HG02610 (cell line): ENCODE results near the gene KNSTRN.

Source experiments
- ATAC-seq: cut with Tn5 transposase; IDR thresholded peaks from one replicate; pipeline ENCODE4 v1.9.1; 2021; ENCODE audit warnings: mild to moderate bottlenecking, moderate library complexity; ENCODE audit not compliant: unreplicated experiment

The KNSTRN gene

DNA sequence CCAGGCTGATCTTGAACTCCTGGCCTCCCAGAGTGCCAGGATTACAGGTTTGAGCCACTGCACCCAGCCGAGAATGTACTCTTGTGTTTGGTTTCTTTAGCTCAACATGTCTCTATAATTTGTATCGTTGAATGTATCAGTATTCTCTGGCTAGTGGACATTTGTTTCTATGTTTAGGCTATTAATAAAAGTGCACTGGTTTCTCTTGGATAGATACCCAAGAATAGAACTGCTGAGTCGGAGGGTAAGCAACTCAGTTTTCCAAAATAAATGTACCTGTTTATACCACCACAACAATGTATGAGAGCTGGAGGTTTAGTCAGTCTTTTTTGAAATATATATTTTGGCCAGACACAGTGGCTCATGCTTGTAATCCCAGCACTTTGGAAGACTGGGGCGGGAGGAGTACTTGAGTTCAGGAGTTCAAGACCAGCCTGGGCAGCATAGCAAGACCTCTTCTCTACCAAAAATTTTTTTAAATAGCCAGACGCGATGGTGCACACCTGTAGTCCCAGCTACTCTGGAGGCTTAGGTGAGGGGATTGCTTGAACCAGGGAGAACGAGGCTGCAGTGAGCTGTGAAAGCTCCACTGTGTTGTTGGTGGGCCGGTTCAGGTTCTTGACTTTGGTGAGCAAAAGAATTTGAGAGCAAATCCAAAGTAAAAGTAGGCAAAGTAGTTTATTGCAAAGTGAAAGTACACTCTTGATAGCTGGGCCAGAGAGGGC, 15.3 kb downstream of the KNSTRN start:
- ATAC-seq: no peak

DNA sequence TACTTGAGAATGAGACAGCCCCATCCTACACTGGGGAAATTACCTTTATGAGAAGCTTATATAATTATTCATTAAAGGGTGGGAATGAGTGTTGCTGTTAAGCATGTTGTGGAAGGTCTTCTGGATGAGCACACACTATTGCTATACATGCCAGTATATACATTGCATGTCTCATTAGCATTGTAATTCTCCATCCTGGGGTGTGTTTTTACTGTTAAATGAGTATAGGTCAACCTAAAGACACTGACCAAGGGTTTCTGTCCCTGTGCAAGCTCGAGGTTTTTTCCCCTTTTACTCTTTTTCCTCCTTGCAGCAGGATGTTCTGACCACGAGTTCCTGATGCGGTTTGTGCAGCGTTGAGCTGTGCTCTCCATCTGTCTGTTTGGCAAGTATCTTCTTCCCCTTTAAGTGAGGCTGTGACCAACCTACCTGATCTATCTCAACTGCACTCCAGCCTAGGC, 15.9 kb downstream of the KNSTRN start:
- peak; percentile 75 for ATAC-seq

DNA sequence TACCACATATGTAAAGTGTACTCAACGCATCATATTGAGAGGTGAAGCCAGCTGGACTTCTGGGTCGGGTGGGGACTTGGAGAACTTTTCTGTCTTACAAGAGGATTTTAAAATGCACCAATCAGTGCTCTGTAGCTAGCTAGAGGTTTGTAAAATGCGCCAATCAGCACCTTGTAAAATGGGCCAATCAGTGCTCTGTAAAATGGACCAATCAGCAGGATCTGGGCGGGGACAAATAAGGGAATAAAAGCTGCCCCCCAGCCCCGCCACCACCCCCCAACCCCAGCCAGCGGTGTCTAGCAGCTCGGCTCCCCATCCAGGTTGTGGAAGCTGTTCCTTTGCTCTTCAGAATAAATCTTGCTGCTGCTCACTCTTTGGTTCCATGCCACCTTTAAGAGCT, 16.8 kb downstream of the KNSTRN start:
- no peak for ATAC-seq

DNA sequence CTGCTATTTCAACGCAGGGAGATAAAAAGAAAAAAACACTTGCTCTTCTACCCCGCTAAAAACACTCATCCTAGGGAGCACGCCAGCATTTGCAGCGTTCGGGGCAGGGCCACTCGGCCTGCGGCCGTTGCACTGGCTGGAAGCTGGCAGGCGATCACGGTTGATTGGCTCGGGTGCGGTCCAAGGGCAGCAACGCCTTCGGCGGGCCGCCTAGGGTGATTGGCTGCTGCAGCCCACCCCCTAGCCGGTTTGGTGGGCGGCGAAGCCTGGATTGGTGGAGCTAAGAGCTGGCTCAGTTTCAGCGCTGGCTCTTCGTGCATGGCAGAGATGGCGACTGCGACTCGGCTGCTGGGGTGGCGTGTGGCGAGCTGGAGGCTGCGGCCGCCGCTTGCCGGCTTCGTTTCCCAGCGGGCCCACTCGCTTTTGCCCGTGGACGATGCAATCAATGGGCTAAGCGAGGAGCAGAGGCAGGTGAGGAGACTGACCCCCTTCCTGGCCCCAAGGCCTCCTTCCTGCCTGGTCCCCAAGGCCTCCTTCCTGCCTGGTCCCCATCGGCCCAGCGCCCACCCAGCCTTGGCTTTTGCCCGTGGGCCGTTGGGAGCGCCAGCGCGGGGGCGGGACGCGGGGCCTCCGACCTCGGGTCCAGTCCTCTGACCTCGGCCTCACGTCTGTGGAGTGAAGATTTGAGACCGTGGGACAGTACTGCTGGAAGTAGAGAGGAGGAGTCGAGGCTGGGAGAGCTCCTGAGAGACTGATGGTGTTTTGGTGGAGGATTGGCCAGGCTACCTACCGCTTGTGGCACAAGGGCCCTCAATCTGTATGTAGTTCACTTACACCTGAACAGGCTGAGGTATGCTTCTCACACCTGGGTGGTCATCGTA, 23.2 kb downstream of the KNSTRN start, which contains the start of gene IVD:
Gene IVD, plus strand, starts transcription at position 295 of the 881 bp plus-strand sequence. Its CDS starts 33 bp downstream, at position 328.
- peak; percentile 86 for ATAC-seq

DNA sequence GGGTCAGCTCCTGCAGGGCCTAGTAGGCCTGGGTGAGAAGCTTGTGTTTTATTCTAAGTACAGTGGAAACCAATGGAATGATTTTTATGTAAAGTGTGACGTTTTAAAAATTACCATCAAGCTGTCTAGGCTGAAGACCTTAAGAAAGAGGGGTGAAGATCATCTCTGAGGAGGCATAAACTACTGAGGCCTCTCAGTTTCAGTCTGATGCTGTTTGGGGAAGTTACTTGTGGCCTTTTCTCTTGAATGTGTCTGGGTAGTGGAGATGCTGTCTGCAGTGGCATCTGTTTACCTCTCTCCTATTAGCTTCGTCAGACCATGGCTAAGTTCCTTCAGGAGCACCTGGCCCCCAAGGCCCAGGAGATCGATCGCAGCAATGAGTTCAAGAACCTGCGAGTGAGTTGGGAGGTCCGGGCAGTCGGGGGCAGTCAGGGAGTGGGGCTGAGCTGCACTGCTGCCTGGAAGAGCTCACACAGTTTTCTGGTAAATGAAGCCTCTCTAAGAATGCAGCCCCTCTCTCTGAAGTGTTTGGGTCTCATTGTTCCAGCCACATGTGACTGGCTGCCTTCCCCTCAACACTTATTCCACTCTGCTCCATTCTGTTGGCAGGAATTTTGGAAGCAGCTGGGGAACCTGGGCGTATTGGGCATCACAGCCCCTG, 24.9 kb downstream of the KNSTRN start:
- ATAC-seq: peak; percentile 69

DNA sequence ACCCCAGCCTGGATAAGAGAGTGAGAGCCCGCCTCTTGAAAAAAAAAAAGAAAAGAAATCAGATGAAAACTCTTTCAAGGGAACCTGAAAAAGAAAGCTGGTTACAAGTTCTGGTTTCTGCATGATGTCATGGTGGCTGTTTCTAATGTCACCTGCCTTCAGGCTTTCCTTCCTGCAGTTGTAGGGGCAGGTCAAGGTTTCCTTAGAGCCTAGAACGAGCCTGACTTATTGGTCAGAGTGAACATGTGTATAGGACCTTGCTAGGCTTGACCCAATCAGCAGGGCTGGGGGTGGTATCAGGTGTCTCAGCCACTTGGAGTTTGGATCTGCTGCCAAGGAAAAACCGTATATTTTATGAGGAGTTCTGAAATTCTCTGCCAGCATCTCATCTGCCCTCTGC, 26.8 kb downstream of the KNSTRN start:
- no peak for ATAC-seq

DNA sequence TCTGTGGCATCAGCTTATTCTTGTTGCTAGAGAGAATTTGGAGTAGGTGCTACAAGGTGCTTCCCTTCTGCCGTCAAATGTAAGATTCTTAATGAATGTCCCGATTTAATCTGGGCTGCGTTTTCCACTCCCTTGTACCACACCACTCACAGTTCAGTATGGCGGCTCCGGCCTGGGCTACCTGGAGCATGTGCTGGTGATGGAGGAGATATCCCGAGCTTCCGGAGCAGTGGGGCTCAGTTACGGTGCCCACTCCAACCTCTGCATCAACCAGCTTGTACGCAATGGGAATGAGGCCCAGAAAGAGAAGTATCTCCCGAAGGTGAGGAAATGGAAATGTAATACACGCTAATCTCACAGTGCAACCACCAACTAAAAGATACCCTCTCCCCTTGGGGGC, 28.0 kb downstream of the KNSTRN start:
- ATAC-seq: no peak

DNA sequence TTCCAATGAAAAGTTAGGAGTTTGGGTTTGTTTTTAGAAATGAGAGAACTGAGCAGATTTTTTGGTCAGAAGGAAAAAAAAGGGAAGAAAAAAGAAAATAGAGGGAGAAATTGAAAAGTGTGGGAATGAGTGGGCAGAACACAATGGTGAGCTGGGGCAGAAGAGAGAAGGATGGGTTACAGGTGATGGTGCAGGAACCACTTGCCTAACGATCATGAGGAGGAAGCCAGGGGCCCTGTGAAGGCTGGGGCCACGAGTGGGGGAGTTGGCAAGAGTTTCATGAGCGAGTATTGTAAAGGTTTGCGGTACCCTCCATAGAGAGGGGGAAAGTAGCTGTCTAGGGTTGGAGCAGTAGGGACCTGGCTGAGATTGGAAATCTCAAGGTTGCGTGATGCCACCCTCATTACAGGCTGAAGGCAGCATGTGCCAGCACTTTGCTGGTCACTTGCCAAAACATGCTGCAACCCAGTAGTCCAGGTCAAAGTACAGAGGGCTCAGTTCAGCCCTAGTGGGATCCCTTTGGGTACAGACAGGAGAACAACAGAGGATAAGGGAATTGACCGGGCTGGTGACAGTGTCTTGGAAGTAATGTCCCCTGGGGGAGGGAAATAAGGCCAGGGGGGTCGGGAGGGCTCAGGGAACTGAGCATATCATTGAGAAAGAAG, 29.7 kb downstream of the KNSTRN start:
- no peak for ATAC-seq

DNA sequence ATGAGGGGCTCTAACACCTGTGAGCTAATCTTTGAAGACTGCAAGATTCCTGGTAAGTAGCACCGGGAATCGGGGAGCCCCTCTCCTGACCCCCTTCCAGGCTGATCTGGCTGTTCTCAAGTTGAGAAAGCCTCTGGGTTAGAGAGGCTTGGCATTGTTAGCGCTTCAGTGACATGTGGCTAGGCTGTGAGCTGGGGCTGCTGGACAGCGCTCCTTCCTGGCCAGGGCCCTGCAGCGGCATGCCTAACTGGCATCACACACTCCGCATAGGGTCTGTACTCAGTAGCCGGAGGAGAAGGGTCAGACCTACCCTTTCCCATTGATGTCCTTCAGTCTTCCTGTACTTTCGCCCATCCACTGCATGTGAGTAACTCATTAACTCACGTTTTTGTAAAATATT, 30.5 kb downstream of the KNSTRN start:
- no peak for ATAC-seq

DNA sequence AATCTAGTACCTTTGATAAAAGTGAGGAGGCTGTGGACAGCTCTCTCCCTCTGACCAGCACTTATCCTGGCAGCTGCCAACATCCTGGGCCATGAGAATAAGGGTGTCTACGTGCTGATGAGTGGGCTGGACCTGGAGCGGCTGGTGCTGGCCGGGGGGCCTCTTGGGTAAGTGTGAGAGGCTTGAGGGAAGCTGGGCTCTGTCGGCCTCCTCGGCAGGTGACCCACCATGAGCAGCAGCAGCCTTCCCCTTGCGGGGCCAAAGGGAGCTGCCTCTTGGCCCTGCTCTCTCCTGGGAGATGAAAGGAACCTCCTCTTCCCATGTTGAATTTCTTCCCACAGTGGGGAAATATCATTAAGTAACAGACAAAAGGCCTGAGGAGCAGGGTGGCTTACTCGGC, 32.3 kb downstream of the KNSTRN start:
- ATAC-seq: no peak

DNA sequence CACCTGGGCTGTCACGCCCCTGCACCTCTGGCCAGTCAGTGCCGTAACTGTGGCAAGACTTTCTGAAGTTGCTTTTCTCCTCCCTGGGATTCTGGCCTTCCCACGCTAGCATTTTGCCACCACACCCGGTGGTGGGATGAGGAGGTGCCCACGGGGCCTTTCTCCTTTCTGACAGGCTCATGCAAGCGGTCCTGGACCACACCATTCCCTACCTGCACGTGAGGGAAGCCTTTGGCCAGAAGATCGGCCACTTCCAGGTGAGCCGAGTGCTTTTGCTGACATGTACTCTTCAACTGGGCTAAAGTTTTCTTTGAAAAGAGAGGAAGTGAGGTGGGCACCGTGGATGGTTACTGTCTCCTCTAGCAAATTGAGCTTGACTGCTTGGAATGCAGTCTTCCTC, 32.7 kb downstream of the KNSTRN start:
- no peak for ATAC-seq

DNA sequence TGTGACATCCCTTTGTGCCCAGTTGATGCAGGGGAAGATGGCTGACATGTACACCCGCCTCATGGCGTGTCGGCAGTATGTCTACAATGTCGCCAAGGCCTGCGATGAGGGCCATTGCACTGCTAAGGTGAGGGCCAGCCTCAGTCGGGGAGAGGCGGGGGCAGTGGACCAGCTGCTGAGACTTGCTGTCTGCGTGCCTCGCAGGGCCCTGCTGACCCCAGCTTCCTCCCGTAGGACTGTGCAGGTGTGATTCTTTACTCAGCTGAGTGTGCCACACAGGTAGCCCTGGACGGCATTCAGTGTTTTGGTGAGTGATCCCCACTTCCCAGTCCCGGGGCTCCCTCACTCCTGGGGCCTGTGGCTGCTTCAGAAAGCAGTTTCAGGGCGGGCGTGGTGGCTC, 33.5 kb downstream of the KNSTRN start:
- ATAC-seq: no peak

DNA sequence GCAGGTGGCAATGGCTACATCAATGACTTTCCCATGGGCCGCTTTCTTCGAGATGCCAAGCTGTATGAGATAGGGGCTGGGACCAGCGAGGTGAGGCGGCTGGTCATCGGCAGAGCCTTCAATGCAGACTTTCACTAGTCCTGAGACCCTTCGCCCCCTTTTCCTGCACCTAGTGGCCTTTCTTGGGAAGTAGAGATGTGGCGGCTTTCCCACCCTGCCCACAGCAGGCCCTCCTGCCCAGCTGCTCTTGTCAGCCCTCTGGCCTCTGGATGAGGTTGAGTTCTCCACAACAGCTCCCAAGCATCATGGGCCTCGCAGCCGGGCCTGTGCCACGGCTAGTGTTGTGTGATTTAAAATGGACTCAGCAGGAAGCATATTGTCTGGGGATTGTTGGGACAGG, 35.6 kb downstream of the KNSTRN start:
- ATAC-seq: no peak

DNA sequence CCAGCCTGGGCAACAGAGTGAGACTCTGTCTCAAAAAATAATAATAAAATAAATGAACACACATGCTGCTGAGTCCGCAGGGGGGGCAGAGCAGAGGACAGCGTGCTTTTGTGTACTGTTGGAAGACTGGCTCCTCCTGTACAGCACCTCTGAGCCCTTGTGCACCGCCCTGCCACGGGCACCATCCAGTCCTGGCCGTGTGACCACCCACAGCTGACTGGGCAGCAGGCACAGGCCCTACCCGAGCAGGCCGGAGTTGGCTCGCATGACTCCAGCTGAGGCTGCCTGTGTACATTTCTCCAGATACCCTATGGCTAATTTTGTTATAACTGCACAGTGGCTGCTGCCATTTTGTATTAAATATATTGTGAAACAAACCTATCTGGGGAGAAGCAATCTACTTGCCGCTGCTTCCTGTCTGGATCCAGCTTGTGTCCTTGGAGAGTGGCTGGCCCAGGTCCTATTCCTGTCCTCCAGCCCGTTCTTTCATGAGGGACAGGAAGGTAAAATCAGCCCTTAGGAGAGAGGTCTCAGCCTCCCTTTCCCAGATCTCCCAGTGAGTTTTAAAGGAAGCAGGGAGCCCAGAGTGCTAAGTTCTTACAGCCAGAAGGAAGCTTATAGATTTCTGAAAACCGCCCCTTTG, 37.7 kb downstream of the KNSTRN start:
- no peak for ATAC-seq

DNA sequence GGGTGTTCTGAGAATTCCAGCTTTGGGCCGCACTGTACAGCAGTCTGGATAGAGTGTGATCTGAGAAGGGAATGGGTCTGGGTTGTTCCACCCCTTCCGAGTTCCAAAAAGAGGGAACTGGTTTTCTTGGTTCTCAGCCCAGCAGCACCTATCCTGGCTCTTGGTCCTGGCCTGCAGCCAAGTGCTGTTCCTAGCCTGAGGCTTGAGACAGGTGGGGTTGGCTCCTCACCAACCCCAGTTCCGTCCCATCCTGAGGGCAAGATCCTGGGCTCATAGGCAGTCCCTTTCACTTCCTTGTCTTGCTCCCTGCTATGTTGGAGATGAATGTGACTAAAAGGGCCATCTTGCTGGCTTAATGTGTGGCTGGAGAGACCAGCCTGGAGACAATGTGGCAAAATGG, 38.3 kb downstream of the KNSTRN start:
- ATAC-seq: no peak

DNA sequence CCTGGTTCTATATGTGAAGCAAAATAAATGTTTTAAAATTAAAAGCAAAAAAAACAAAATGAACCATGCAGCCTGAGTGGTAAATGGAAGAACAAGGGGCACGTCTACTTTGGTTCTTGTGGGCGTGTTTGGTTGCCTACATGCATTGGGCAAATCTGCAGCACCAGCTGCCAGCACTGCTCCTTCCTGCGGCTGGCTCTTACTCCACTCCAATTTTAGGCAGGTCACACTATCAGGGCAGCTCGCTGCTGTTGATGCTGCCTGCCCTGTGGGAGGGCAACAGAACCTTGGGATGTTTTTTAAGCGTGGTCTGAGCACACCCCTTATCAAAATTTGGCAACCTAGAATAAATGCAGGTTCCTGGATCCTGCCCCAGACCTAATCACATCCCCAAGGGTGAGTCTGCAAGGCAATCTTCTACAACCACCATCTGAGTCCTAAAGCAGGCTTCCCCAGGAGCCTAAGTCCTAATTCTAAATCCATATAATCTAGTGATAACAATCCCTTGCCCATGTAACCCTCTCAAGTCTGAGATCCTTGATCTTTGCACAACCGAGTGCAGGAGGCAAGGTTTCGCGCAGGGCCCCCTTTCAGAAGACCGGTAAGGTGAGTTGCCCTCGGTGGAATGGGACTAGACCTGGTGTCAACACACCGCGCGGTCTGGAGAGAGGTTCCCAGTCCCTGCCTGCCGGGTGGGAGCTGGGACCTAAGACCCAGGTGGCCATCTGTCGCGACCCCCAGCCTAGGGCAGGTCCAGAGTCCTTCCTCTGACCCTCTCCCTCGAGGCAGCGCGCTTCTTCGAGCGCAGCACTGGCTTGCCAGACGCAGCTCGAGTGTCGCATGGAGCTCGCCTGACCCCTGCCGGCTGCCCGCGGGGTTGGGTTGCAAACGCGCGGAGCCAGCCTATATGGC, 39.0 kb downstream of the KNSTRN start:
- peak; percentile 81 for ATAC-seq

DNA sequence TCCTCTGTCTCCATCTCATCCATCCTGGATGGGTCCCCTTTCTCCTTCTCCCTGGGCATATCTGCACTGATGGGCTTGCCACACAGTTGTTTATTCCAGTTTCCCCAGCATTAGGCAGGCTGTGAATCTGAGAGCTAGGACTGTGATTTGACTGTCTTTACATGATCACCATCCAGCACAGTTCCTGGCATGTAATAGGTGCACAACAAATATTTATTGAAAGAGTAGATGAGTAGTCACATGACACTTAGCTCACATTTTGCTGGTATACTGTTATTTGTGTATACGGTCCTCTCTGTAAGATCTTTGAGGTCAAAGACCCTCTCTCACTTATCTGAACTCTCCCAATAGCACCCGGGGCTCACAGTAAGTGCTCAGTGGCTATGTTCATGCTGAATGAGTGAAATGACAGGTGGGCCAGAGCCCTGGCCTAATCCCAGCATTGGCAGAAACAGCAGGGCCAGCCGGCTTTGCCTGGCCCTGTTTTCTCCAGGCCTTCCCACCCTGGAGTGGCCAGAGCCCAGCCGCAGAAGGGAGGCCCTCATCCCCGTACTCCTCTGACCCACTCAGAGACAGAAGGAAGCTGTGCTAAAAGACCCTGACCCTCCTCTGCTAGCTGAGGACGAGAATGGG, 42.1 kb downstream of the KNSTRN start:
- ATAC-seq: no peak

DNA sequence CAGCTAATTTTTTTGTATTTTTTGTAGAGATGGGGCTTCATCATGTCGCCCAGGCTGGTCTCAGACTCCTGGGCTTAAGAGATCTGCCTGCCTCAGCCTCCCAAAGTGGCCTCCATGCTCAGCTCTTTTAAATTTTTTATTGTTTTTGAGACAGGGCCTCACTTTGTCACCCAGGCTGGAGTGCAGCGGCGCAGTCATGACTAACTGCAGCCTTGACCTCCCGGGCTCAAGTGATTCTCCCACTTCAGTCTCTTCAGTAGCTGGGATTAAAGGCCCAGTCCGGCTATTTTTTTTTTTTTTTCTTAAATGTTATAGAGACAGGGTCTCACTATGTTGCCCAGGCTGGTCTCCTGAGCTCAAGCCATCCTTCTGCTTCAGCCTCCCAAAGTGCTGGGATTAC, 43.2 kb downstream of the KNSTRN start:
- no peak for ATAC-seq

DNA sequence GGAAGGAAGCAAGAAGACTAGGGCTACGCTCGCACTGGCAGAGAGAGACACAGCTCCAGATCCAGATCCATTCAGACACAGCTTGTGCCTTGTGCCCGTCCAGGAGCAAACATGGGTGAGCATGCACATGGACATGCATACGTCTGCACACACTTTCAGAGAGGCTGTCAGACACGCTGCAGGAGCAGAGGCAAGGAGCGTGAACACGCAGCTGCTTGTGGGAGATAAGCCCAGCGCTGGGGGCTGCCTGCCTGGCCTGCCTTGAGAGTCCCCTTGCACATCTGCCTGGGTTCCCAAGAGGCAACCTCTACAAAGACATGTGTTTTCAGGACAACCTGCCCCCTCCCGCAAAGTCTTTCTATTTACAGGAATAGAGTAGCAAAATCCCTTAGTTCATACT, 44.7 kb downstream of the KNSTRN start:
- no peak for ATAC-seq
